ENCODE measurements around the gene PLEKHB1. TPM values are rescaled to one million over a fixed set of nuclear protein-coding genes. Genes with fewer than 3 reads are reported as not detected.

PLEKHB1 gene
- polyA plus RNA-seq, 12 donors: 0.75 to 2.8 (median 1.5) TPM; not detected in 2

GRCh38 chr11:73647459-73648100 is 1.2 kb downstream of the PLEKHB1 start:
- DNase-seq: peak; percentile 55

GRCh38 chr11:73648121-73648520 is 1.7 kb downstream of the PLEKHB1 start:
- DNase-seq: no peak

- DNase-seq: no peak
Observed at GRCh38 chr11:73648571-73649046, 2.2 kb downstream of the PLEKHB1 start.

- no peak for DNase-seq
Observed at GRCh38 chr11:73649206-73649605, 2.8 kb downstream of the PLEKHB1 start.

- DNase-seq: no peak
Observed at GRCh38 chr11:73650400-73650799, 4.0 kb downstream of the PLEKHB1 start.

- DNase-seq: no peak
Observed at GRCh38 chr11:73651252-73651651, 4.9 kb downstream of the PLEKHB1 start.

GRCh38 chr11:73651661-73652045 is 5.3 kb downstream of the PLEKHB1 start:
- DNase-seq: no peak

- no peak for DNase-seq
Observed at GRCh38 chr11:73652046-73652730, 5.8 kb downstream of the PLEKHB1 start.

- no peak for DNase-seq
Observed at GRCh38 chr11:73652856-73653559, 6.6 kb downstream of the PLEKHB1 start.

- DNase-seq: no peak
Observed at GRCh38 chr11:73653996-73654395, 7.6 kb downstream of the PLEKHB1 start.

GRCh38 chr11:73654482-73655021 is 8.2 kb downstream of the PLEKHB1 start:
- DNase-seq: no peak

- no peak for DNase-seq
Observed at GRCh38 chr11:73655686-73656085, 9.3 kb downstream of the PLEKHB1 start.

GRCh38 chr11:73656985-73657384 is 10.6 kb downstream of the PLEKHB1 start:
- DNase-seq: no peak

- no peak for DNase-seq
Observed at GRCh38 chr11:73659961-73660360, 13.6 kb downstream of the PLEKHB1 start.

GRCh38 chr11:73660497-73661034 is 14.2 kb downstream of the PLEKHB1 start:
- DNase-seq: no peak

GRCh38 chr11:73661035-73661628 is 14.8 kb downstream of the PLEKHB1 start:
- DNase-seq: peak; percentile 89

- no peak for DNase-seq
Observed at GRCh38 chr11:73662445-73663157, 16.2 kb downstream of the PLEKHB1 start.

GRCh38 chr11:73663604-73664495 is 17.5 kb downstream of the PLEKHB1 start:
- no peak for DNase-seq

- DNase-seq: no peak
Observed at GRCh38 chr11:73664877-73665276, 18.5 kb downstream of the PLEKHB1 start.

- DNase-seq: no peak
Observed at GRCh38 chr11:73667891-73668290, 21.5 kb downstream of the PLEKHB1 start.
